ENCODE results near the gene ACTN2.

DNA sequence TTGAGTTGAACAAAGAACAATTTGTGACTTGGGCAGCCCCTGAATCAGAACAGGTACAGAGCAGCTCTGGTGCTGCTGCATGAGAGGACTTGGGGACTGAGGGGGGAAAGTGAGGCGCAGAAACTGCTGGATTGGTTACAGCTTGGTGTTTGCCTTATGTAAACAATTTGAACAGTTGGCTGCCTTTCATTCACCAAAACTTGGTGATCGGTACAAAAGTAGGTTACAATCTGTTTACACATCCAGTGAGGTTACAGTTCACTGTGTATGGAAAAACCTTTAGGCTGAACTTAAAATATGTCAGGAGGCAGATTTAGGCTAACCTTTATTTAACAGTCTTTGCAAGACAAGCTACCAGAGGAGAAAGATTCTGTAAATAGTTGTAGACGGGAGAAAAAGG, 80.2 kb downstream of the ACTN2 start:
- TF ChIP-seq, protein P1, sequence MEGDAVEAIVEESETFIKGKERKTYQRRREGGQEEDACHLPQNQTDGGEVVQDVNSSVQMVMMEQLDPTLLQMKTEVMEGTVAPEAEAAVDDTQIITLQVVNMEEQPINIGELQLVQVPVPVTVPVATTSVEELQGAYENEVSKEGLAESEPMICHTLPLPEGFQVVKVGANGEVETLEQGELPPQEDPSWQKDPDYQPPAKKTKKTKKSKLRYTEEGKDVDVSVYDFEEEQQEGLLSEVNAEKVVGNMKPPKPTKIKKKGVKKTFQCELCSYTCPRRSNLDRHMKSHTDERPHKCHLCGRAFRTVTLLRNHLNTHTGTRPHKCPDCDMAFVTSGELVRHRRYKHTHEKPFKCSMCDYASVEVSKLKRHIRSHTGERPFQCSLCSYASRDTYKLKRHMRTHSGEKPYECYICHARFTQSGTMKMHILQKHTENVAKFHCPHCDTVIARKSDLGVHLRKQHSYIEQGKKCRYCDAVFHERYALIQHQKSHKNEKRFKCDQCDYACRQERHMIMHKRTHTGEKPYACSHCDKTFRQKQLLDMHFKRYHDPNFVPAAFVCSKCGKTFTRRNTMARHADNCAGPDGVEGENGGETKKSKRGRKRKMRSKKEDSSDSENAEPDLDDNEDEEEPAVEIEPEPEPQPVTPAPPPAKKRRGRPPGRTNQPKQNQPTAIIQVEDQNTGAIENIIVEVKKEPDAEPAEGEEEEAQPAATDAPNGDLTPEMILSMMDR (IDR thresholded peaks at IDR 0.05): no peak
- TF ChIP-seq POLR2A (IDR thresholded peaks at IDR 0.05) (no peak), POLR2AphosphoS5 (IDR thresholded peaks at IDR 0.05; ENCODE audit: insufficient read depth in 1 of 2, low read depth in 1 of 2) (no peak)
